ENCODE data around the gene ANK2. TPM values are rescaled to one million over a fixed set of nuclear protein-coding genes. Genes with fewer than 3 reads are reported as not detected.

ANK2 gene
- total and polyA plus RNA-seq, 12 donors = 21.9 to 373 (median 298) TPM

DNA sequence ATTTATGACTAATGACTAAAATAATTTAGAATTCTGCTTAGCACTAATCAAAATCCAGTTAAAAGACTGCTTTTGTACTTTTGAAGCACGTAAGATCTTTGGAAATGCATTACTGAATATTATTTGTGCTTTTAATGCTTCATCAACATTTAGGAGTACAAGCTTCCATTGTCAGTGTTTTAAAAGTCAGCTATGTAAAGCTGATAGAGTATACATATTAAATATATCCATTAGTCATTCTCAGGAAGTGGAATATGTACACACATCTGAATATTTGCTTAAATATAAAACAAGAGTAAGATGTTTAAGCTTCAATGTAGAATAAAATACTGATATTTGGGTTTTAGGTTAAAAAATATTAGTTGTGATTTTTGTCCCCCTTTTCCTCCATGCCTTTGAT is 54.1 kb downstream of the ANK2 start:
- TF ChIP-seq, protein P1, sequence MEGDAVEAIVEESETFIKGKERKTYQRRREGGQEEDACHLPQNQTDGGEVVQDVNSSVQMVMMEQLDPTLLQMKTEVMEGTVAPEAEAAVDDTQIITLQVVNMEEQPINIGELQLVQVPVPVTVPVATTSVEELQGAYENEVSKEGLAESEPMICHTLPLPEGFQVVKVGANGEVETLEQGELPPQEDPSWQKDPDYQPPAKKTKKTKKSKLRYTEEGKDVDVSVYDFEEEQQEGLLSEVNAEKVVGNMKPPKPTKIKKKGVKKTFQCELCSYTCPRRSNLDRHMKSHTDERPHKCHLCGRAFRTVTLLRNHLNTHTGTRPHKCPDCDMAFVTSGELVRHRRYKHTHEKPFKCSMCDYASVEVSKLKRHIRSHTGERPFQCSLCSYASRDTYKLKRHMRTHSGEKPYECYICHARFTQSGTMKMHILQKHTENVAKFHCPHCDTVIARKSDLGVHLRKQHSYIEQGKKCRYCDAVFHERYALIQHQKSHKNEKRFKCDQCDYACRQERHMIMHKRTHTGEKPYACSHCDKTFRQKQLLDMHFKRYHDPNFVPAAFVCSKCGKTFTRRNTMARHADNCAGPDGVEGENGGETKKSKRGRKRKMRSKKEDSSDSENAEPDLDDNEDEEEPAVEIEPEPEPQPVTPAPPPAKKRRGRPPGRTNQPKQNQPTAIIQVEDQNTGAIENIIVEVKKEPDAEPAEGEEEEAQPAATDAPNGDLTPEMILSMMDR (IDR thresholded peaks at IDR 0.05) = no peak
- 73 to 78% methylated on average over 1 of the region's 1 CpG for WGBS, 2 donors
- H3K9me3 ChIP-seq = no peaks in the 10 kb centered on the region
- no peak overlapping the region for H3K4me3 ChIP-seq
- peaks cover 0 to 12% (median 0%) of the 10 kb centered on the region in 9 donors for H3K4me1 ChIP-seq
- intact Hi-C loops (cut with DNase I) = loop anchor here in 2 of 10 donors (10.0 kb wide), 2 partner anchors 151 to 171 kb away; no protein-coding TSS in a partner anchor
- ATAC-seq (no peak), DNase-seq (no peak)
- H3K36me3 ChIP-seq = no peaks in the 10 kb centered on the region
- no peaks in the 10 kb centered on the region for H3K27me3 ChIP-seq
- H3K27ac ChIP-seq = no peak overlapping the region

DNA sequence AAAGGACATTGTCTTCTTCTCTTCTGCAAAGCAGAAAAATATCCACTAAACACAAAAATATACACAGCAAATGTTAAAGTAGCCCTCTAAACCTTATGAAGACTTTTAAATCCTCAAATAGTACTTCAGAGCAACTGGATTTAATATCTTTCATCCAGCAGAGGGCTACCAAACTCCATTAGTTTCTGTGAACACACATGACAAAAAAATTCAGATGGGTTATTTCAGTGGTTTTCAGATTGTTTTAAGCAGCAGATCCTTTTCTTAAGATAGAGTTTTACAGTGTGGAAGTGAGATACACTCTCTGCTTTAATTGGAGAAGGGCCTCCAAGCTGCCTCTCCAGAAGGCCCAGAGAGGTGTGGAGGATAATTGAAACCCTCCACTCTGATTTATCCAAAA is 56.7 kb downstream of the ANK2 start:
- Histone ChIP-seq H3K27me3 (no peaks in the 10 kb centered on the region), H3K4me3 (no peak overlapping the region), H3K4me1 (peaks cover 0 to 12% (median 0%) of the 10 kb centered on the region in 9 donors), H3K9me3 (no peaks in the 10 kb centered on the region), H3K36me3 (no peaks in the 10 kb centered on the region), H3K27ac (no peak overlapping the region)
- DNase-seq (no peak), ATAC-seq (peak in 2 of 8 donors; percentile 44 to 63)
- intact Hi-C loops (cut with DNase I) = loop anchor here in 4 of 10 donors (5.0 to 10.0 kb wide), 4 partner anchors 141 to 169 kb away; no protein-coding TSS in a partner anchor
- TF ChIP-seq, protein P1 (IDR thresholded peaks at IDR 0.05) = peak in 8 of 9 donors; percentile 33 to 65 (median 48)

- intact Hi-C loops (cut with DNase I) = loop anchor here in 4 of 10 donors (5.0 to 10.0 kb wide), 4 partner anchors 138 to 166 kb away; no protein-coding TSS in a partner anchor
- DNase-seq = no peak
- no peaks in the 10 kb centered on the region for H3K9me3 ChIP-seq
- 55 to 73% methylated on average over 4 of the region's 4 CpGs for WGBS, 2 donors
- H3K27ac ChIP-seq = no peak overlapping the region
- H3K4me3 ChIP-seq = no peak overlapping the region
- H3K4me1 ChIP-seq = peaks cover 0 to 8% (median 0%) of the 10 kb centered on the region in 9 donors
- TF ChIP-seq, protein P1 (IDR thresholded peaks at IDR 0.05) = no peak
- H3K27me3 ChIP-seq = no peaks in the 10 kb centered on the region
- no peaks in the 10 kb centered on the region for H3K36me3 ChIP-seq
- no peak for ATAC-seq
Measured at GRCh38 chr4:113109106-113109718, 59.8 kb downstream of the ANK2 start.

DNA sequence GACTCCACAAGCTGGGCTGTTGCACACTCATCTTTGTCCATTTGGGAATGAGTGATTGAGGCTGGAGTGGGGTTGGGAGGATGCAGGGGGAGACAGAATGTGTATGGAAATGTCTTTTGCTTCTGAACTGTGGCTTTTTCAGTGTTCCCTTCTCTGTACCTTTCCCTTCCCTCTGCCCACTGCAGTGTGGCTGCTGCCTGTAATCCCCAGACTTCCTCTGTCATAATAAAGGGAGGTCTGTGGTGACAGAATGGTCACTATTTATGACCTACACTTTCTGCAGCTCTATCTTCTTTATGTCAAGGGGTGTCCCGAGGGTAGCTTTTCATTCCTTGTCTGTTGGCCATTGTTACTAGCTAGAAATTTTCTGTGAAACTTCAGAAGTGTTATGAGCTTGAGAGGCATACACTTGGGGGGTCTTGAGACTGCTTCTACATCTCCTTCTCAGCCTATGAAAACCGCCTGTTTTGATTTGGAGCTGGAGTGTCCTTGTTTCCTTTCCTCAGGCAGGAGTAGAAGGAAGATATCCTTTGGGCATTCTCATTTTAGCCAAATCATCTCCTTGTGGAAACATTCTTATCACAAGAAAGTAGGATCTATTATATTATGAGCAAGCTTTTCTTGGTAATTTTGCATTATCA is 63.0 kb downstream of the ANK2 start:
- ATAC-seq (no peak), DNase-seq (no peak)
- Histone ChIP-seq H3K4me1 (peaks cover 0 to 18% (median 0%) of the 10 kb centered on the region in 9 donors), H3K36me3 (no peaks in the 10 kb centered on the region), H3K4me3 (no peak overlapping the region), H3K9me3 (no peaks in the 10 kb centered on the region), H3K27me3 (no peaks in the 10 kb centered on the region), H3K27ac (no peak overlapping the region)
- TF ChIP-seq, protein P1 (IDR thresholded peaks at IDR 0.05) = no peak
- intact Hi-C loops (cut with DNase I) = loop anchor here in 3 of 10 donors (5.0 to 10.0 kb wide), 3 partner anchors 55 to 132 kb away; no protein-coding TSS in a partner anchor
- 54 to 57% methylated on average over 2 of the region's 2 CpGs for WGBS, 2 donors

Data from heart right ventricle (tissue), 16 donors.